ENCODE data around the gene PPA1. TPM values are rescaled to one million over a fixed set of nuclear protein-coding genes. Genes with fewer than 3 reads are reported as not detected.
"Not testable (repeated sequence)": the region's sequence is repeated elsewhere in the genome, so short reads cannot be mapped to it uniquely, and the experiment has no call there.

Gene PPA1
- total RNA-seq, 3 donors from 2014 or later (not counting 1 experiment from before 2014, with no cell fraction given), result 17.0 to 26.5 (median 19.2) TPM

DNA sequence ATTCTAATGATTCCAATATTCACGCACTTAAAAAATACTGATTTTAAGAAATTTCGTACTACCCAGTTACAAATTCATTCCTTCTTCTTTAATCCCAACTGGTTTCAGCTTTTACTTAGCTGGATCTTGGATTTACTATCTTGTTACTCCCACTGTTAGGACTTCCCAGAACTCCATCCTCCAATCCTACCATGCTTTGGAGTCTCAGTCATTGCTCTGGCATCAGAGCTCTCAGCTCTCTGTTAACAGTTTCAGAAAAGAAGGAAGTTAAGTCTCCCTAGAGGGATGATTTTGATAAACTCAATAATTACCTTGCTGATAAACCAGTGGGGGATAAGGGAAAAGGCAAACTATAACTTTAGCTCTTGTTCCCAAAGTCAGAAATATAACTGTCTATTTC is 9.5 kb downstream of the PPA1 start:
- WGBS (ENCODE audit: insufficient coverage), result 96% methylated on average over 2 of the region's 2 CpGs
- Histone ChIP-seq H3K9me3 (ENCODE audit: control insufficient read depth, insufficient read depth, low read length) (no peaks in the 10 kb centered on the region), H3K4me1 (ENCODE audit: control insufficient read depth, insufficient read depth, low read length) (no peaks in the 10 kb centered on the region), H3K27ac (ENCODE audit: low read length) (no peak overlapping the region), H3K4me3 (ENCODE audit: low read length) (no peak overlapping the region), H3K36me3 (ENCODE audit: control insufficient read depth, insufficient read depth, low read length) (peaks cover 5% of the 10 kb centered on the region), H3K27me3 (ENCODE audit: control insufficient read depth, insufficient read depth, low read length) (no peaks in the 10 kb centered on the region)
- intact Hi-C loops (cut with micrococcal nuclease), result loop anchor here (5.0 kb wide), 1 partner anchor 49 kb away; no protein-coding TSS in a partner anchor
- Mint-ChIP-seq H3K27ac (no peak overlapping the region), H3K27me3 (ENCODE audit: low read depth in 2 of 2) (no peaks in the 10 kb centered on the region), H3K4me1 (peaks cover 9 to 12% of the 10 kb centered on the region in 2 donors), H3K9me3 (no peaks in the 10 kb centered on the region), H3K36me3 (no peaks in the 10 kb centered on the region), H3K4me3 (no peak overlapping the region)
- TF ChIP-seq, protein P1, sequence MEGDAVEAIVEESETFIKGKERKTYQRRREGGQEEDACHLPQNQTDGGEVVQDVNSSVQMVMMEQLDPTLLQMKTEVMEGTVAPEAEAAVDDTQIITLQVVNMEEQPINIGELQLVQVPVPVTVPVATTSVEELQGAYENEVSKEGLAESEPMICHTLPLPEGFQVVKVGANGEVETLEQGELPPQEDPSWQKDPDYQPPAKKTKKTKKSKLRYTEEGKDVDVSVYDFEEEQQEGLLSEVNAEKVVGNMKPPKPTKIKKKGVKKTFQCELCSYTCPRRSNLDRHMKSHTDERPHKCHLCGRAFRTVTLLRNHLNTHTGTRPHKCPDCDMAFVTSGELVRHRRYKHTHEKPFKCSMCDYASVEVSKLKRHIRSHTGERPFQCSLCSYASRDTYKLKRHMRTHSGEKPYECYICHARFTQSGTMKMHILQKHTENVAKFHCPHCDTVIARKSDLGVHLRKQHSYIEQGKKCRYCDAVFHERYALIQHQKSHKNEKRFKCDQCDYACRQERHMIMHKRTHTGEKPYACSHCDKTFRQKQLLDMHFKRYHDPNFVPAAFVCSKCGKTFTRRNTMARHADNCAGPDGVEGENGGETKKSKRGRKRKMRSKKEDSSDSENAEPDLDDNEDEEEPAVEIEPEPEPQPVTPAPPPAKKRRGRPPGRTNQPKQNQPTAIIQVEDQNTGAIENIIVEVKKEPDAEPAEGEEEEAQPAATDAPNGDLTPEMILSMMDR (IDR thresholded peaks at IDR 0.05), result no peak
- ATAC-seq, result no peak
- DNase-seq, result no peak

DNA sequence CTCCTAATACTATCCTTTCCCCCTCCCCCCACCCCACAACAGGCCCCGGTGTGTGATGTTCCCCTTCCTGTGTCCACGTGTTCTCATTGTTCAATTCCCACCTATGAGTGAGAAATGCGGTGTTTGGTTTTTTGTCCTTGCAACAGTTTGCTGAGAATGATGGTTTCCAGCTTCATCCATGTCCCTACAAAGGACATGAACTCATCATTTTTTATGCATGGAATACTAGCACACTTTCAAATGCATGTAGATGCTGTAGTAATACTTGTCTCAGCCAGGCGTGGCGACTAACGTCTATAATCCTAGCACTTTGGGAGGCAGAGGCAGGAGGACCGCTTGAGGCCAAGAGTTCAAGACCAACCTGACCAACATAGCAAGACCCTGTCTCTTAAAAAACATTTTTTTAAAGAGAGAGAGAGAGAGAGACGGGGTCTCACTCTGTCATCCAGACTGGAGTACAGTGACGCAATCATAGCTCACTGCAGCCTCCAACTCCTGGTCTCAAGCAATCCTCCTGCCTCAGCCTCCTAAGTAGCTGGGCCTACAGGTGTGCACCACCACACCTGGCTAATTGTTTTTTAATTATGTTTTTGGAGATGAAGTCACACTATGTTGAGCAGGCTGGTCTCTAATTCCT is 10.3 kb downstream of the PPA1 start:
- not testable (repeated sequence) for H3K36me3 ChIP-seq (ENCODE audit: control insufficient read depth, insufficient read depth, low read length); ATAC-seq; H3K27ac Mint-ChIP-seq; H3K27ac ChIP-seq (ENCODE audit: low read length); H3K4me3 Mint-ChIP-seq; DNase-seq; H3K36me3 Mint-ChIP-seq; H3K9me3 ChIP-seq (ENCODE audit: control insufficient read depth, insufficient read depth, low read length); H3K9me3 Mint-ChIP-seq; H3K4me3 ChIP-seq (ENCODE audit: low read length); H3K27me3 Mint-ChIP-seq (ENCODE audit: low read depth in 2 of 2); H3K27me3 ChIP-seq (ENCODE audit: control insufficient read depth, insufficient read depth, low read length); H3K4me1 ChIP-seq (ENCODE audit: control insufficient read depth, insufficient read depth, low read length)
- H3K4me1 Mint-ChIP-seq, result peaks cover 9 to 12% of the 10 kb centered on the region in 2 donors
- intact Hi-C loops (cut with micrococcal nuclease), result loop anchor here (5.0 kb wide), 1 partner anchor 49 kb away; no protein-coding TSS in a partner anchor
- WGBS (ENCODE audit: insufficient coverage), result 84% methylated on average over 7 of the region's 9 CpGs

DNA sequence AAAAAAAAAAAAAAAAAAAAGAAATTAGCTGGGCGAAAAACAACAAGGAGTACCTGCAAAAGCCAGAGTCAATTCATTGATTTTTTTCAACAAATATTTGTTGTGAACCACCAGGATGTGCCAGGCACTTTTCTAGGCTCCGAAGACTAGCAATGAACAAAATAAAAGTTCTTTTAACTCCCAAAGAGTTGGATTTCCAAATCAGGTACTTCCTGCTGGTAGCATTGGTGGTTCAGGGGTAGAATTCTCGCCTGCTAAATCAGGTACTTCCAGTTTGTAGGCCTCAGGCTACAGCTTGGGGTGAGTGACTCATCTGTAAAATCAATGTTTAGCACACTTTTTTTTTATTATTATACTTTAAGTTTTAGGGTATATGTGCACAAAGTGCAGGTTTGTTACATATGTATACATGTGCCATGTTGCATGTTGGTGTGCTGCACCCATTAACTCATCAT is 10.9 kb downstream of the PPA1 start:
- Mint-ChIP-seq H3K9me3 (no peaks in the 10 kb centered on the region), H3K27me3 (ENCODE audit: low read depth in 2 of 2) (no peaks in the 10 kb centered on the region), H3K4me3 (no peak overlapping the region), H3K4me1 (peaks cover 9 to 12% of the 10 kb centered on the region in 2 donors), H3K36me3 (no peaks in the 10 kb centered on the region), H3K27ac (no peak overlapping the region)
- TF ChIP-seq, protein P1 (IDR thresholded peaks at IDR 0.05), result no peak
- ATAC-seq, result peak in 1 of 3 donors; percentile 56
- 88% methylated on average over 3 of the region's 3 CpGs for WGBS (ENCODE audit: insufficient coverage)
- H3K4me3 ChIP-seq (ENCODE audit: low read length), result no peak overlapping the region
- no peaks in the 10 kb centered on the region for H3K9me3 ChIP-seq (ENCODE audit: control insufficient read depth, insufficient read depth, low read length)
- H3K4me1 ChIP-seq (ENCODE audit: control insufficient read depth, insufficient read depth, low read length), result no peaks in the 10 kb centered on the region
- H3K27me3 ChIP-seq (ENCODE audit: control insufficient read depth, insufficient read depth, low read length), result no peaks in the 10 kb centered on the region
- H3K36me3 ChIP-seq (ENCODE audit: control insufficient read depth, insufficient read depth, low read length), result peaks cover 3% of the 10 kb centered on the region
- DNase-seq, result no peak
- H3K27ac ChIP-seq (ENCODE audit: low read length), result no peak overlapping the region
- intact Hi-C loops (cut with micrococcal nuclease), result loop anchor here (5.0 kb wide), 1 partner anchor 50 kb away; no protein-coding TSS in a partner anchor

DNA sequence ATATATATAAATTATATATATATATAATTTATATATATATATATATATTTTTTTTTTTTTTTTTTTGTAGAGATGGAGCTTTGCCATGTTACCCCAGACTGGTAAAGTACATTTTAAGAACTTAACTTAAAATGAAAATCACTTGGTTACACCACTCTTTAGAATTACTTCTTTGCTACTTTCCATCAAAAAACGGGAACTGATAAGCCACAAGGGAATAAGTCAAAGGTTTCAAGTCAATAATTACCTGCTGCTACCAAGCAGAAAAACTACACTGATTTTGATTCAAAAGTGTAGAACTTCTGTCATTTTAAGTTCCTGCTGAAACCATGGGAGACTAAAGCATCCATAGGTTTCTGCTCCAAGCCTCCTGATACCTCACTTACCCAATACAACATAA is 12.2 kb downstream of the PPA1 start:
- Histone ChIP-seq H3K4me1 (ENCODE audit: control insufficient read depth, insufficient read depth, low read length) (no peaks in the 10 kb centered on the region), H3K36me3 (ENCODE audit: control insufficient read depth, insufficient read depth, low read length) (peaks cover 3% of the 10 kb centered on the region), H3K27me3 (ENCODE audit: control insufficient read depth, insufficient read depth, low read length) (no peaks in the 10 kb centered on the region), H3K27ac (ENCODE audit: low read length) (no peak overlapping the region), H3K9me3 (ENCODE audit: control insufficient read depth, insufficient read depth, low read length) (no peaks in the 10 kb centered on the region), H3K4me3 (ENCODE audit: low read length) (no peak overlapping the region)
- no peaks in the 10 kb centered on the region for H3K9me3 Mint-ChIP-seq
- DNase-seq (no peak), ATAC-seq (no peak)
- H3K4me3 Mint-ChIP-seq, result peak overlapping the region; percentile 60
- intact Hi-C loops (cut with micrococcal nuclease), result loop anchor here (1.0 to 5.0 kb wide), 2 partner anchors 51 to 143 kb away; no protein-coding TSS in a partner anchor
- peaks cover 9 to 12% of the 10 kb centered on the region in 2 donors for H3K4me1 Mint-ChIP-seq
- no peaks in the 10 kb centered on the region for H3K36me3 Mint-ChIP-seq
- peak overlapping the region; percentile 54 to 67 for H3K27ac Mint-ChIP-seq
- 33% methylated on average over 1 of the region's 1 CpG for WGBS (ENCODE audit: insufficient coverage)
- no peaks in the 10 kb centered on the region for H3K27me3 Mint-ChIP-seq (ENCODE audit: low read depth in 2 of 2)
- TF ChIP-seq, protein P1 (IDR thresholded peaks at IDR 0.05), result no peak
